Esophagus muscularis mucosa (tissue), 3 donors: ENCODE results near the gene FBXO36.

ENCODE experiments used
- CTCF ChIP-seq, 3 experiments: fragments of 200-600 bp in 2 of 3; fragments of 450-650 bp in 1 of 3; sonication (generic) in 2 of 3; IDR thresholded peaks; one replicate each; pipeline ENCODE4 v1.5.1; 2017 to 2019; ENCODE audit warnings: antibody characterized with exemption in 3 of 3, mild to moderate bottlenecking in 2 of 3, moderate library complexity in 1 of 3
- EP300 ChIP-seq: sonication (generic); formaldehyde crosslinking; IDR thresholded peaks from one replicate; pipeline ENCODE4 v1.6.1; 2017; ENCODE audit warnings: antibody characterized with exemption

GRCh38 chr2:229896857-229897256, 25.4 kb upstream of the FBXO36 start:
- TF ChIP-seq EP300 (no peak), CTCF (IDR thresholded peaks at IDR 0.05) (no peak)
